Loucy (cell line): ENCODE results near the gene PCNX4.

Source experiments
- H2AFZ ChIP-seq: fragments of 200-600 bp; sonication (generic); 2 replicates; pipeline ENCODE4 v1.6.0; 2016; ENCODE audit warnings: antibody characterized with exemption, mild to moderate bottlenecking, low read length, moderate library complexity
- H3F3A ChIP-seq: fragments of 200-600 bp; 2 replicates; pipeline ENCODE4 v1.6.0; 2016; ENCODE audit warnings: antibody characterized with exemption, low read depth, mild to moderate bottlenecking
- H3K27me3 ChIP-seq: fragments of 200-600 bp; sonication (generic); 2 replicates; pipeline ENCODE4 v1.6.1; 2014; ENCODE audit warnings: low read length, mild to moderate bottlenecking; ENCODE audit not compliant: insufficient read depth, poor library complexity, severe bottlenecking
- H3K36me3 ChIP-seq: fragments of 200-600 bp; sonication (generic); 2 replicates; pipeline ENCODE4 v1.6.1; 2016; ENCODE audit warnings: low read length; ENCODE audit not compliant: insufficient read depth
- H3K4me1 ChIP-seq: fragments of 200-600 bp; sonication (generic); 2 replicates; pipeline ENCODE4 v1.5.1; 2014; ENCODE audit warnings: low read length, mild to moderate bottlenecking; ENCODE audit not compliant: insufficient read depth, poor library complexity, severe bottlenecking
- H3K4me2 ChIP-seq: fragments of 200-600 bp; sonication (generic); 2 replicates; pipeline ENCODE4 v1.6.0; 2014; ENCODE audit warnings: antibody characterized with exemption, low read length, low read depth, mild to moderate bottlenecking; ENCODE audit not compliant: poor library complexity, severe bottlenecking
- H3K4me3 ChIP-seq: fragments of 200-600 bp; sonication (generic); 2 replicates; pipeline ENCODE4 v1.5.1; 2014; ENCODE audit warnings: low read length, mild to moderate bottlenecking, mixed read lengths; ENCODE audit not compliant: poor library complexity, severe bottlenecking
- H3K79me2 ChIP-seq: fragments of 200-600 bp; sonication (generic); 2 replicates; pipeline ENCODE4 v1.6.1; 2014; ENCODE audit warnings: low read length; ENCODE audit not compliant: insufficient read depth
- H3K9ac ChIP-seq: fragments of 200-600 bp; sonication (generic); 2 replicates; pipeline ENCODE4 v1.6.0; 2014; ENCODE audit warnings: mild to moderate bottlenecking, low read depth, low read length, moderate library complexity; ENCODE audit not compliant: poor library complexity, severe bottlenecking
- H3K9me2 ChIP-seq: fragments of 200-600 bp; sonication (generic); replicated peaks from 2 replicates; pipeline ENCODE4 v1.6.1; 2016; ENCODE audit warnings: low read depth, low read length, mixed read lengths
- H3K9me3 ChIP-seq: fragments of 200-600 bp; sonication (generic); 2 replicates; pipeline ENCODE4 v1.6.1; 2014; ENCODE audit warnings: mild to moderate bottlenecking, antibody characterized with exemption, low read length, low read depth; ENCODE audit not compliant: insufficient read depth
- H4K20me1 ChIP-seq: fragments of 200-600 bp; sonication (generic); 2 replicates; pipeline ENCODE4 v1.6.0; 2014; ENCODE audit warnings: antibody characterized with exemption, low read length, mild to moderate bottlenecking; ENCODE audit not compliant: insufficient read depth, poor library complexity, severe bottlenecking
- EZH2phosphoT487 ChIP-seq: fragments of 200-600 bp; IDR thresholded peaks from 2 replicates; pipeline ENCODE4 v1.6.1; 2018; ENCODE audit warnings: antibody characterized with exemption, mild to moderate bottlenecking, moderate library complexity, borderline replicate concordance
- TF ChIP-seq, protein P1 (sequence below): fragments of 200-600 bp; sonication (generic); conservative IDR thresholded peaks from 2 replicates; pipeline ENCODE4 v1.5.1; 2014; ENCODE audit warnings: mild to moderate bottlenecking, antibody characterized with exemption, low read length

The PCNX4 gene

GRCh38 chr14:60058087-60058486, 33.6 kb upstream of the PCNX4 start:
- no peaks in the 10 kb centered on the region for H3K9me3 ChIP-seq
- no peaks in the 10 kb centered on the region for H3F3A ChIP-seq
- no peaks in the 10 kb centered on the region for H4K20me1 ChIP-seq
- no peak overlapping the region for H2AFZ ChIP-seq
- no peak overlapping the region for H3K4me3 ChIP-seq
- no peak overlapping the region for H3K9ac ChIP-seq
- no peaks in the 10 kb centered on the region for H3K36me3 ChIP-seq
- no peaks in the 10 kb centered on the region for H3K9me2 ChIP-seq
- no peak for TF ChIP-seq EZH2phosphoT487
- TF ChIP-seq, protein P1, sequence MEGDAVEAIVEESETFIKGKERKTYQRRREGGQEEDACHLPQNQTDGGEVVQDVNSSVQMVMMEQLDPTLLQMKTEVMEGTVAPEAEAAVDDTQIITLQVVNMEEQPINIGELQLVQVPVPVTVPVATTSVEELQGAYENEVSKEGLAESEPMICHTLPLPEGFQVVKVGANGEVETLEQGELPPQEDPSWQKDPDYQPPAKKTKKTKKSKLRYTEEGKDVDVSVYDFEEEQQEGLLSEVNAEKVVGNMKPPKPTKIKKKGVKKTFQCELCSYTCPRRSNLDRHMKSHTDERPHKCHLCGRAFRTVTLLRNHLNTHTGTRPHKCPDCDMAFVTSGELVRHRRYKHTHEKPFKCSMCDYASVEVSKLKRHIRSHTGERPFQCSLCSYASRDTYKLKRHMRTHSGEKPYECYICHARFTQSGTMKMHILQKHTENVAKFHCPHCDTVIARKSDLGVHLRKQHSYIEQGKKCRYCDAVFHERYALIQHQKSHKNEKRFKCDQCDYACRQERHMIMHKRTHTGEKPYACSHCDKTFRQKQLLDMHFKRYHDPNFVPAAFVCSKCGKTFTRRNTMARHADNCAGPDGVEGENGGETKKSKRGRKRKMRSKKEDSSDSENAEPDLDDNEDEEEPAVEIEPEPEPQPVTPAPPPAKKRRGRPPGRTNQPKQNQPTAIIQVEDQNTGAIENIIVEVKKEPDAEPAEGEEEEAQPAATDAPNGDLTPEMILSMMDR: no peak
- H3K27me3 ChIP-seq: no peaks in the 10 kb centered on the region
- no peaks in the 10 kb centered on the region for H3K4me1 ChIP-seq
- no peak overlapping the region for H3K4me2 ChIP-seq
- no peaks in the 10 kb centered on the region for H3K79me2 ChIP-seq

DNA sequence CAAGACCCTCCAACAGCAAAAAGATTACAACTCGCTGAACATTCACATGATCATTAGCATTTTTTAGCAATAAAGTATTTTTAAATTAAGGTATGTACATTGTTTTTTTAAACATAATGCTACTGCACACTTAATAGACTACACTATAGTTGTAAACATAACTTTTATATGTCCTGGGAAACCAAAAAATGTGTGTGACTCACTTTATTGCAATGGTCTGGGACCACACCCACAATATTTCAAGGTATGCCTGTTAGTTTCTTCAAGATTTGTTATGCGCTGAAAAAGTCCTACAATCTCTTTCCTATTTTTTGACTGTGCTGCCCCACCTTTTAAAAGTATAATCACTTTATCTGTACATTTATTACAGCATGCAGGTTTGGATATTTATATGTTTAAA, 30.4 kb upstream of the PCNX4 start:
- H3K36me3 ChIP-seq: no peaks in the 10 kb centered on the region

DNA sequence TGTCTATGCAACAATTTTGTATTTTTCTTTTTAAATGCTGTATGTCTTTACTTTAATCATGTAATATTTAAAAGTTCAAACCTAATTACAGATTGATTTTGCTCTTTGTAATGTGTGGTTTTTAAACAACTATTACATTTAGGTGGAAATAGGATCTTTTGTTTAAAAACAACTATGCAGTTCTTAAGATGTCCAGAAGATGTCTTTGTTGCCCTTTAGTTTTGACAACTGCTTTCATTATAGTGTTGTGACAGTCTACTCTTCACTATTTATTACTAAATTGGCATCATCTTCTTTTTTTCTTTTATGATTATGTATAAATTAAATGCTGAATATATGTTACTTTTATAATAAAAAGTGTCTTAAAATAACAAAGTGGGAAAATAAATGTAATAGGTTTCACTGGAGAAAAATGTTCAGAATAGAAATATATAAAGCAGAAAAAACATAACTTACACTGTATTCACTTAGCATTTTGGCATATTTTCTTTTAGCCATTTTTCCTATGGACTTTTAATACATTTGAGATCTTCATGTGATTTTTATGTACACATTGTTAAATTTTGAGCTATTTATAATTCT, 27.1 kb upstream of the PCNX4 start:
- no peak overlapping the region for H3K9ac ChIP-seq
- TF ChIP-seq, protein P1: peak; percentile 77
- TF ChIP-seq EZH2phosphoT487: no peak
- no peaks in the 10 kb centered on the region for H3K27me3 ChIP-seq
- no peak overlapping the region for H3K4me3 ChIP-seq
- no peaks in the 10 kb centered on the region for H3K4me1 ChIP-seq
- no peaks in the 10 kb centered on the region for H3K9me3 ChIP-seq
- no peaks in the 10 kb centered on the region for H3F3A ChIP-seq
- H3K4me2 ChIP-seq: no peak overlapping the region
- no peaks in the 10 kb centered on the region for H4K20me1 ChIP-seq
- H2AFZ ChIP-seq: no peak overlapping the region
- H3K79me2 ChIP-seq: no peaks in the 10 kb centered on the region
- no peaks in the 10 kb centered on the region for H3K9me2 ChIP-seq
- no peaks in the 10 kb centered on the region for H3K36me3 ChIP-seq

More for the DNA sequence above, 30.4 kb upstream of the PCNX4 start:
- no peak for TF ChIP-seq EZH2phosphoT487
- TF ChIP-seq, protein P1: no peak
- H3K9me3 ChIP-seq: no peaks in the 10 kb centered on the region
- no peaks in the 10 kb centered on the region for H3F3A ChIP-seq
- no peaks in the 10 kb centered on the region for H3K4me1 ChIP-seq
- no peak overlapping the region for H3K4me3 ChIP-seq
- no peaks in the 10 kb centered on the region for H3K27me3 ChIP-seq
- no peak overlapping the region for H3K4me2 ChIP-seq
- no peak overlapping the region for H2AFZ ChIP-seq
- H4K20me1 ChIP-seq: no peaks in the 10 kb centered on the region
- H3K9ac ChIP-seq: no peak overlapping the region
- no peaks in the 10 kb centered on the region for H3K9me2 ChIP-seq
- no peaks in the 10 kb centered on the region for H3K79me2 ChIP-seq
